MCF 10A (cell line): ENCODE measurements around the gene CDKN1C. TPM values are rescaled to one million over a fixed set of nuclear protein-coding genes. Genes with fewer than 3 reads are reported as not detected.
A peak's percentile ranks its signal among the peaks of the same experiment; 100 is the strongest.

Experiments
- BruUV-seq: library from RNA; stranded (reverse); fragments of 400-500 nt; replicated peaks from 2 replicates; lab custom pipeline; 2021; lab: Mats Ljungman, UMichigan
- CTCF ChIA-PET: fragments of 300-600 bp; sonication (Branson Sonifier 250); formaldehyde crosslinking; extraction: SDS; loops from one replicate; lab custom pipeline; 2021; ENCODE audit warnings: antibody characterized with exemption, inconsistent platforms; lab: Yijun Ruan, JAX
- POLR2A ChIA-PET: fragments of 300-600, 350-650 bp; sonication (Branson Sonifier 250); formaldehyde crosslinking; extraction: SDS; loops from one replicate; lab custom pipeline; 2020; ENCODE audit warnings: antibody characterized with exemption, inconsistent platforms; lab: Yijun Ruan, JAX
- DNase-seq: peaks from one replicate; pipeline ENCODE4 v3.0.0-alpha.2; 2018; ENCODE audit not compliant: unreplicated experiment
- H3K27ac Mint-ChIP-seq: one replicate; pipeline ENCODE4 v1.8.0; 2022; ENCODE audit warnings: mild to moderate bottlenecking, low read depth, mixed read lengths; ENCODE audit not compliant: unreplicated experiment
- H3K27me3 Mint-ChIP-seq: one replicate; pipeline ENCODE4 v1.8.0; 2022; ENCODE audit warnings: mixed read lengths; ENCODE audit not compliant: insufficient read depth, unreplicated experiment
- H3K36me3 Mint-ChIP-seq: one replicate; pipeline ENCODE4 v1.8.0; 2022; ENCODE audit warnings: mild to moderate bottlenecking, moderate library complexity, mixed read lengths; ENCODE audit not compliant: insufficient read depth, unreplicated experiment
- H3K4me1 Mint-ChIP-seq: one replicate; pipeline ENCODE4 v1.8.0; 2022; ENCODE audit warnings: mixed read lengths; ENCODE audit not compliant: insufficient read depth, unreplicated experiment
- H3K4me3 Mint-ChIP-seq: one replicate; pipeline ENCODE4 v1.8.0; 2022; ENCODE audit warnings: mild to moderate bottlenecking, moderate library complexity, mixed read lengths; ENCODE audit not compliant: unreplicated experiment
- H3K9me3 Mint-ChIP-seq: one replicate; pipeline ENCODE4 v1.8.0; 2022; ENCODE audit warnings: mixed read lengths; ENCODE audit not compliant: unreplicated experiment
- CTCF ChIP-seq: fragments of 200-600 bp; IDR thresholded peaks from one replicate; pipeline ENCODE4 v1.8.0; 2022; ENCODE audit warnings: antibody characterized with exemption, mild to moderate bottlenecking; ENCODE audit not compliant: unreplicated experiment
- intact Hi-C: fragments of 100-400 bp; cut with micrococcal nuclease; formaldehyde crosslinking; loops from 2 replicates; pipeline ENCODE4 v1.14.1; 2022
- total RNA-seq: library from RNA; stranded (reverse); gene quantifications from 2 replicates; pipeline ENCODE4 v1.2.3, GENCODE V29; 2022

CDKN1C gene
- total RNA-seq, 1 experiment from 2014 or later: 6.9 TPM

GRCh38 chr11:2890466-2891294 is 5.1 kb upstream of the CDKN1C start:
- DNase-seq: peak; percentile 79
- BruUV-seq: no TSS peak
- TF ChIP-seq CTCF: no peak
- H3K36me3 Mint-ChIP-seq: no peaks in the 10 kb centered on the region
- intact Hi-C loops: loop anchor here (2.0 kb wide), 1 partner anchor 40 kb away; no protein-coding TSS in a partner anchor
- H3K4me3 Mint-ChIP-seq: no peak overlapping the region
- ChIA-PET POLR2A (interaction anchor here (0.7 to 6.9 kb wide), 8 partner anchors 10 to 357 kb away, joined by 3 to 68 read pairs (median 7); partner anchors contain the start of gene PHLDA2), CTCF (interaction anchor here (0.5 to 13.1 kb wide), 14 partner anchors 11 to 586 kb away, joined by 3 to 443 read pairs (median 5); partner anchors contain the start of gene PHLDA2)
- H3K9me3 Mint-ChIP-seq: no peaks in the 10 kb centered on the region
- H3K4me1 Mint-ChIP-seq: peaks cover 5% of the 10 kb centered on the region
- no peaks in the 10 kb centered on the region for H3K27me3 Mint-ChIP-seq
- peak overlapping the region; percentile 16 for H3K27ac Mint-ChIP-seq

GRCh38 chr11:2889362-2890273 is 4.0 kb upstream of the CDKN1C start:
- Mint-ChIP-seq H3K36me3 (no peaks in the 10 kb centered on the region), H3K4me1 (peaks cover 5% of the 10 kb centered on the region), H3K4me3 (no peak overlapping the region), H3K27me3 (no peaks in the 10 kb centered on the region), H3K27ac (no peak overlapping the region), H3K9me3 (no peaks in the 10 kb centered on the region)
- intact Hi-C loops: loop anchor here (2.0 kb wide), 2 partner anchors 41 to 197 kb away; no protein-coding TSS in a partner anchor
- POLR2A ChIA-PET: interaction anchor here (0.8 to 6.9 kb wide), 8 partner anchors 12 to 489 kb away, joined by 3 to 68 read pairs (median 7); partner anchors contain the start of gene PHLDA2
- no peak for DNase-seq
- CTCF ChIA-PET: interaction anchor here (0.6 to 13.1 kb wide), 13 partner anchors 27 to 469 kb away, joined by 3 to 443 read pairs (median 5); partner anchors contain the start of gene PHLDA2
- TF ChIP-seq CTCF: no peak
- BruUV-seq: no TSS peak

GRCh38 chr11:2888266-2888968 is 2.8 kb upstream of the CDKN1C start:
- H3K9me3 Mint-ChIP-seq: no peaks in the 10 kb centered on the region
- peaks cover 5% of the 10 kb centered on the region for H3K4me1 Mint-ChIP-seq
- POLR2A ChIA-PET: interaction anchor here (1.1 to 6.9 kb wide), 6 partner anchors 41 to 488 kb away, joined by 4 to 68 read pairs (median 4); partner anchors contain the start of genes PHLDA2 and TSSC4
- CTCF ChIA-PET: interaction anchor here (0.6 to 13.1 kb wide), 25 partner anchors 10 to 584 kb away, joined by 3 to 443 read pairs (median 4); partner anchors contain the start of gene PHLDA2
- no peaks in the 10 kb centered on the region for H3K27me3 Mint-ChIP-seq
- H3K36me3 Mint-ChIP-seq: no peaks in the 10 kb centered on the region
- BruUV-seq: no TSS peak
- peak; percentile 92 for TF ChIP-seq CTCF
- intact Hi-C loops: loop anchor here (1.0 to 2.0 kb wide), 3 partner anchors 196 to 460 kb away; no protein-coding TSS in a partner anchor
- H3K27ac Mint-ChIP-seq: no peak overlapping the region
- H3K4me3 Mint-ChIP-seq: no peak overlapping the region
- DNase-seq: peak; percentile 85
